ENCODE results near the gene RXRB. TPM values are rescaled to one million over a fixed set of nuclear protein-coding genes. Genes with fewer than 3 reads are reported as not detected.

RXRB gene
- total and polyA plus RNA-seq, 2 of the 13 experiments (the other 11 are each of a cell fraction or from before 2014, with no cell fraction given) = 26.7 to 55.7 TPM

GRCh38 chr6:33248932-33249731 lies 48.7 kb upstream of the RXRB start (continued):
- TF ChIP-seq ZNF768 (CRISPR knock-in tag; IDR thresholded peaks at IDR 0.05) = no peak
- TF ChIP-seq CBFB (CRISPR knock-in tag; IDR thresholded peaks at IDR 0.05) = 0 out of 2 replicates have a peak, but pooled peaks have one; percentile 38
- TF ChIP-seq BCL3 (CRISPR knock-in tag; IDR thresholded peaks at IDR 0.05) = no peak; the same call in 1 of the 2 replicates
- TF ChIP-seq CSRNP1 (CRISPR knock-in tag; IDR thresholded peaks at IDR 0.05) = peak; percentile 86
- no peak for TF ChIP-seq RFX1 (IDR thresholded peaks at IDR 0.05)
- peak; percentile 89 for TF ChIP-seq BRD4 (CRISPR knock-in tag; IDR thresholded peaks at IDR 0.05)
- TF ChIP-seq ZNF510 (CRISPR knock-in tag; IDR thresholded peaks at IDR 0.05; ENCODE audit: low read depth) = peak; percentile 76; the same call in 1 of the 2 replicates
- no peak; the same call in 1 of the 2 replicates for TF ChIP-seq RERE (CRISPR knock-in tag; IDR thresholded peaks at IDR 0.05; ENCODE audit: low read depth)
- TF ChIP-seq ZHX1 (CRISPR knock-in tag; IDR thresholded peaks at IDR 0.05; ENCODE audit: low read depth) = no peak
- TF ChIP-seq ZNF737 (CRISPR knock-in tag; IDR thresholded peaks at IDR 0.05; ENCODE audit: borderline replicate concordance) = no peak
- no peak; the same call in 1 of the 2 replicates for TF ChIP-seq E2F1 (CRISPR knock-in tag; IDR thresholded peaks at IDR 0.05)
- peak; percentile 45 for TF ChIP-seq GABPA (IDR thresholded peaks at IDR 0.05; ENCODE audit: low read depth, low read length)
- peak; percentile 82 for TF ChIP-seq GABPA (CRISPR knock-in tag; IDR thresholded peaks at IDR 0.05; ENCODE audit: low read depth)
- TF ChIP-seq TEF (CRISPR knock-in tag; IDR thresholded peaks at IDR 0.05) = no peak
- 0 out of 2 replicates have a peak, but pooled peaks have one; percentile 17 for TF ChIP-seq STAG1 (CRISPR knock-in tag; IDR thresholded peaks at IDR 0.05)
- peak; percentile 86 for TF ChIP-seq DR1 (CRISPR knock-in tag; IDR thresholded peaks at IDR 0.05)
